Measurements from ENCODE around the gene BICRAL.

GRCh38 chr6:42748203-42748898 lies 33.5 kb upstream of the BICRAL start:
- TF ChIP-seq, protein P1, sequence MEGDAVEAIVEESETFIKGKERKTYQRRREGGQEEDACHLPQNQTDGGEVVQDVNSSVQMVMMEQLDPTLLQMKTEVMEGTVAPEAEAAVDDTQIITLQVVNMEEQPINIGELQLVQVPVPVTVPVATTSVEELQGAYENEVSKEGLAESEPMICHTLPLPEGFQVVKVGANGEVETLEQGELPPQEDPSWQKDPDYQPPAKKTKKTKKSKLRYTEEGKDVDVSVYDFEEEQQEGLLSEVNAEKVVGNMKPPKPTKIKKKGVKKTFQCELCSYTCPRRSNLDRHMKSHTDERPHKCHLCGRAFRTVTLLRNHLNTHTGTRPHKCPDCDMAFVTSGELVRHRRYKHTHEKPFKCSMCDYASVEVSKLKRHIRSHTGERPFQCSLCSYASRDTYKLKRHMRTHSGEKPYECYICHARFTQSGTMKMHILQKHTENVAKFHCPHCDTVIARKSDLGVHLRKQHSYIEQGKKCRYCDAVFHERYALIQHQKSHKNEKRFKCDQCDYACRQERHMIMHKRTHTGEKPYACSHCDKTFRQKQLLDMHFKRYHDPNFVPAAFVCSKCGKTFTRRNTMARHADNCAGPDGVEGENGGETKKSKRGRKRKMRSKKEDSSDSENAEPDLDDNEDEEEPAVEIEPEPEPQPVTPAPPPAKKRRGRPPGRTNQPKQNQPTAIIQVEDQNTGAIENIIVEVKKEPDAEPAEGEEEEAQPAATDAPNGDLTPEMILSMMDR (IDR thresholded peaks at IDR 0.05), result no peak
- TF ChIP-seq EP300 (IDR thresholded peaks at IDR 0.05) (no peak), POLR2A (IDR thresholded peaks at IDR 0.05) (no peak)
